ENCODE measurements around the gene MICU1.

The MICU1 gene

DNA sequence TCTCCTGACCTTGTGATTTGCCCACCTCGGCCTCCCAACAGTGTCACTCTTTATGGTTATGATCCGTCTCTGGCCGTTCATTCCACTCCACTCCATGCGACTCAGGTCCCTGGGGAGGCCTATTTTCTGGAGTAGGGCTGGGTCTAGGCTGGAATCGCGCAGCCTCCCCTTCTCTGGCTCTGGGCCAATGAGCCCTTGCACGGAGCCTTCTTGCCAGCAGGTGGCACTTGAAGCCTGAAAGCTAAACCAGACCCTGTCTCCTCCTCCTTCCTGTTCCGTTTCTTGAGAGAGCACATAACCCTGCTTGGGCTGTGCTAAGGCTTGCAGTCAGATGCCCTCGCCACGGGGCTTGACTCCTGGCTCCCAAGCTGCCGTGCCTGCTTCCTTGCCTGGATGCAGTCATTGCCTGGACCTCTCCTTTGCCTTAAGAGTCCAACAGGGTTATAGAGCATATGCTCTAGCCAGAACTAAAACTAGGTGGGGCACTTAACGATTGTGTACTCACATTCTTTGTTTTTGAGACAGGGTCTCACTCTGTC lies 261.6 kb downstream of the MICU1 start:
- TF ChIP-seq NFIC (IDR thresholded peaks at IDR 0.05) = peak; percentile 99
- peak; percentile 96 for TF ChIP-seq RAD21 (IDR thresholded peaks at IDR 0.05; ENCODE audit: low read depth)
- TF ChIP-seq YY1 (IDR thresholded peaks at IDR 0.05; ENCODE audit: low read depth) = no peak

DNA sequence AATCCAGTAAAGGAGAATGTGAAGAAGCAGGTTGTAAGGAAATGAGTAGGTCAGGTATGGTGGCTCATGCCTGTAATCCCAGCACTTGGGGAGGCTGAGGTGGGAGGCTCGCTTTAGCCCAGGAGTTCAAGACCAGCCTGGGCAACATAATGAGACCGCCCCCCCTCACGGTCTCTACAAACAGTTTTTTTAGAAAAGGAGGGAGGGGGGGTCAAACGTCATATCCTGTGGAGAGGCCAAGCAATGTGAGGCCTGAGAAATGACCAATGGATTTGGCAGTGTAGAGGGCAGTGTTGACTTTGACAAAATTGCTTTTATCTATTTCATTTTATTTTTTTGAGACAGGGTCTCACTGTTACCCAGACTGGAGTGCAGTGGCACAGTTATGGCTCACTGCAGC lies 268.9 kb downstream of the MICU1 start:
- TF ChIP-seq TAF1 (IDR thresholded peaks at IDR 0.05; ENCODE audit: low read depth) (no peak), RAD21 (IDR thresholded peaks at IDR 0.05; ENCODE audit: low read depth) (no peak), TCF12 (IDR thresholded peaks at IDR 0.05; ENCODE audit: low read depth) (no peak), TEAD4 (IDR thresholded peaks at IDR 0.05) (no peak), CREB1 (IDR thresholded peaks at IDR 0.05; ENCODE audit: low read depth) (no peak), EGR1 (IDR thresholded peaks at IDR 0.05) (no peak), NFIC (IDR thresholded peaks at IDR 0.05) (no peak), MAX (IDR thresholded peaks at IDR 0.05) (no peak), USF1 (IDR thresholded peaks at IDR 0.05) (no peak), REST (IDR thresholded peaks at IDR 0.05; ENCODE audit: low read depth) (no peak), YY1 (IDR thresholded peaks at IDR 0.05; ENCODE audit: low read depth) (no peak), EP300 (IDR thresholded peaks at IDR 0.05; ENCODE audit: borderline replicate concordance) (no peak), ZBTB7A (IDR thresholded peaks at IDR 0.05; ENCODE audit: low read depth) (no peak), CEBPB (IDR thresholded peaks at IDR 0.05) (no peak), FOXM1 (IDR thresholded peaks at IDR 0.05; ENCODE audit: borderline replicate concordance, low read depth) (no peak)

DNA sequence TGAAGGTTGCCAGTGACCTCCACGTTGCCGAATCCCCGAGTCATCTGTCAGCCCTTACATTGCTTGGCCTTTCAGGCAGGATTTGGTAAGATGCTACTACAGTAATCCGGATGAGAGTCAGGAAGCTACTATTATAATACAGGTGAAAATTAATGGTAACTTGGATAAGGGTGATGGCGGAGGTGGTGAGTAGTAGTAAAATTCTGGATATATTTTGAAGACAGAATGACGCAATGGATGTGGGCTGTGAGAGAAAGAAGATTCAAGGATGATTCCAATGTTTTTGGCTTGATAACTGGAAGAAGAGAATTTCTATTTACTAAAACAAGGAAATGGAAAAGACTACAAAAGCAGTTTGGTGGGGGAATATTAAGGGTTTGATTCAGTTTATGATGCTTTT lies 269.8 kb downstream of the MICU1 start:
- TF ChIP-seq USF1 (IDR thresholded peaks at IDR 0.05) (no peak), EGR1 (IDR thresholded peaks at IDR 0.05) (no peak), CEBPB (IDR thresholded peaks at IDR 0.05) (no peak), REST (IDR thresholded peaks at IDR 0.05; ENCODE audit: low read depth) (no peak), TCF12 (IDR thresholded peaks at IDR 0.05; ENCODE audit: low read depth) (no peak), YY1 (IDR thresholded peaks at IDR 0.05; ENCODE audit: low read depth) (no peak), ZBTB7A (IDR thresholded peaks at IDR 0.05; ENCODE audit: low read depth) (no peak), FOXM1 (IDR thresholded peaks at IDR 0.05; ENCODE audit: borderline replicate concordance, low read depth) (no peak), NFIC (IDR thresholded peaks at IDR 0.05) (no peak), RAD21 (IDR thresholded peaks at IDR 0.05; ENCODE audit: low read depth) (no peak), CREB1 (IDR thresholded peaks at IDR 0.05; ENCODE audit: low read depth) (no peak), TEAD4 (IDR thresholded peaks at IDR 0.05) (no peak), MAX (IDR thresholded peaks at IDR 0.05) (no peak), EP300 (IDR thresholded peaks at IDR 0.05; ENCODE audit: borderline replicate concordance) (no peak), TAF1 (IDR thresholded peaks at IDR 0.05; ENCODE audit: low read depth) (no peak)

DNA sequence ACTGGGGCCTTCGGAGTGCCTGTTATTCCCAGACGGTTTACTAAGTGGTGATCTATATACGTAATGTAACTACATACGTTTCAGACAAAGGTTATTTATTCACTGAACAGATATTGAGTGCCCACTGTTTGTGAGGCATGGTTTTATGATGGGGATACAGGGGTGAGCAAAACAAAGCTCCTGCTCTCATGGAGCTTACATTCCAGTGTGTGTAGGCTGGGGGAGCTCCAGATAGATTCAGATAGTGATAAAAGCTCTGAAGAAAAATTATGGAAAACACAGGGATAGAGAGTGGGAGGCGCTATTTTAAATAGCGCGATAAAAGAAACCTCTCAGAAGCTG lies 270.7 kb downstream of the MICU1 start:
- TF ChIP-seq MAX (IDR thresholded peaks at IDR 0.05) (peak; percentile 1; the same call in 1 of the 2 replicates), RAD21 (IDR thresholded peaks at IDR 0.05; ENCODE audit: low read depth) (no peak), USF1 (IDR thresholded peaks at IDR 0.05) (no peak), TEAD4 (IDR thresholded peaks at IDR 0.05) (no peak), CEBPB (IDR thresholded peaks at IDR 0.05) (no peak), FOXM1 (IDR thresholded peaks at IDR 0.05; ENCODE audit: borderline replicate concordance, low read depth) (no peak), REST (IDR thresholded peaks at IDR 0.05; ENCODE audit: low read depth) (no peak)

Measured in Ishikawa (cell line).